ENCODE data around the gene PSMB9. TPM values are rescaled to one million over a fixed set of nuclear protein-coding genes. Genes with fewer than 3 reads are reported as not detected.
"Not testable (repeated sequence)": the region's sequence is repeated elsewhere in the genome, so short reads cannot be mapped to it uniquely, and the experiment has no call there.

PSMB9 gene
- total RNA-seq, 2 donors from 2014 or later: 4.6 to 14.5 TPM

- DNase-seq (peak; percentile 79 to 86 (median 84)), ATAC-seq (peak; percentile 71)
- H3K36me3 ChIP-seq (replicated peaks in 1 of 2; ENCODE audit: insufficient read depth in 1 of 2, low read depth in 2 of 2): no peaks in the 10 kb centered on the region
- 7% methylated on average over 5 of the region's 5 CpGs for WGBS, 2 donors
- no peaks in the 10 kb centered on the region for H3K4me1 ChIP-seq
- no peaks in the 10 kb centered on the region for H3K27me3 ChIP-seq
- H3K9me3 ChIP-seq: no peaks in the 10 kb centered on the region
- no peak for TF ChIP-seq POLR2A (IDR thresholded peaks at IDR 0.05)
- peak; percentile 74 to 98 (median 93) for TF ChIP-seq CTCF (IDR thresholded peaks at IDR 0.05)
- H3K27ac ChIP-seq: no peak overlapping the region
- intact Hi-C loops (cut with DNase I): loop anchor here (5.0 kb wide), 1 partner anchor 36 kb away; no protein-coding TSS in a partner anchor
- no peak overlapping the region for H3K4me3 ChIP-seq
These were observed 14.3 kb downstream of the PSMB9 start for GRCh38 chr6:32868257-32868788.

- H3K9me3 ChIP-seq; H3K27me3 ChIP-seq; H3K4me3 ChIP-seq; H3K27ac ChIP-seq; intact Hi-C loops (cut with DNase I); H3K36me3 ChIP-seq (replicated peaks in 1 of 2; ENCODE audit: insufficient read depth in 1 of 2, low read depth in 2 of 2); ATAC-seq; H3K4me1 ChIP-seq; DNase-seq: not testable (repeated sequence)
- 19 to 60% methylated on average over 1 of the region's 1 CpG for WGBS, 2 donors
These were observed 20.0 kb downstream of the PSMB9 start for GRCh38 chr6:32873947-32874346.

- no peaks in the 10 kb centered on the region for H3K4me1 ChIP-seq
- H3K9me3 ChIP-seq: no peaks in the 10 kb centered on the region
- WGBS, 2 donors: 90 to 92% methylated on average over 2 of the region's 2 CpGs
- intact Hi-C loops (cut with DNase I): no loop called here
- no peak for DNase-seq
- no peak overlapping the region for H3K27ac ChIP-seq
- H3K36me3 ChIP-seq (replicated peaks in 1 of 2; ENCODE audit: insufficient read depth in 1 of 2, low read depth in 2 of 2): no peaks in the 10 kb centered on the region
- TF ChIP-seq POLR2A (IDR thresholded peaks at IDR 0.05) (no peak), CTCF (IDR thresholded peaks at IDR 0.05) (no peak)
- H3K27me3 ChIP-seq: no peaks in the 10 kb centered on the region
- ATAC-seq: no peak
- H3K4me3 ChIP-seq: no peak overlapping the region
These were observed 22.6 kb downstream of the PSMB9 start for GRCh38 chr6:32876603-32877002.

- no peak for DNase-seq
These were observed 25.7 kb downstream of the PSMB9 start for GRCh38 chr6:32879691-32880090.

GRCh38 chr6:32880962-32881361 lies 27.0 kb downstream of the PSMB9 start:
- H3K9me3 ChIP-seq; ATAC-seq; H3K27ac ChIP-seq; H3K4me3 ChIP-seq; H3K36me3 ChIP-seq (replicated peaks in 1 of 2; ENCODE audit: insufficient read depth in 1 of 2, low read depth in 2 of 2); H3K4me1 ChIP-seq; DNase-seq; H3K27me3 ChIP-seq: not testable (repeated sequence)
- 64 to 85% methylated on average over 3 of the region's 3 CpGs for WGBS, 2 donors
- intact Hi-C loops (cut with DNase I): loop anchor here (10.0 kb wide), 1 partner anchor 104 kb away; no protein-coding TSS in a partner anchor

More at GRCh38 chr6:32879691-32880090, 25.7 kb downstream of the PSMB9 start:
- Histone ChIP-seq H3K27me3 (no peaks in the 10 kb centered on the region), H3K9me3 (no peaks in the 10 kb centered on the region), H3K4me3 (no peak overlapping the region), H3K36me3 (replicated peaks in 1 of 2; ENCODE audit: insufficient read depth in 1 of 2, low read depth in 2 of 2) (no peaks in the 10 kb centered on the region), H3K27ac (no peak overlapping the region), H3K4me1 (no peaks in the 10 kb centered on the region)
- intact Hi-C loops (cut with DNase I): loop anchor here (10.0 kb wide), 1 partner anchor 105 kb away; no protein-coding TSS in a partner anchor
- TF ChIP-seq POLR2A (IDR thresholded peaks at IDR 0.05) (no peak), CTCF (IDR thresholded peaks at IDR 0.05) (no peak)
- 45 to 54% methylated on average over 34 to 35 of the region's 35 CpGs for WGBS, 2 donors
- no peak for ATAC-seq

GRCh38 chr6:32882879-32883250 lies 28.9 kb downstream of the PSMB9 start:
- 18 to 59% methylated on average over 1 of the region's 1 CpG for WGBS, 2 donors
- TF ChIP-seq CTCF (IDR thresholded peaks at IDR 0.05) (no peak), POLR2A (IDR thresholded peaks at IDR 0.05) (no peak)
- DNase-seq: no peak

More at GRCh38 chr6:32882879-32883250, 28.9 kb downstream of the PSMB9 start:
- intact Hi-C loops (cut with DNase I): loop anchor here (10.0 kb wide), 1 partner anchor 102 kb away; no protein-coding TSS in a partner anchor
- Histone ChIP-seq H3K27me3 (no peaks in the 10 kb centered on the region), H3K4me3 (no peak overlapping the region), H3K9me3 (no peaks in the 10 kb centered on the region), H3K27ac (no peak overlapping the region), H3K36me3 (replicated peaks in 1 of 2; ENCODE audit: insufficient read depth in 1 of 2, low read depth in 2 of 2) (no peaks in the 10 kb centered on the region), H3K4me1 (peaks cover 9% of the 10 kb centered on the region)
- ATAC-seq: no peak
